Activated CD4-positive, alpha-beta T cell treated with anti-CD3 and anti-CD28 coated beads, Interleukin-2, amount 10 ng/mL, durations not matched to agents 7 days and 5 days (primary cell): ENCODE data around the gene RAD51B. TPM values are rescaled to one million over a fixed set of nuclear protein-coding genes. Genes with fewer than 3 reads are reported as not detected.

Source experiments
- CTCF ChIA-PET: fragments of 350-600 bp; sonication (Branson Sonifier 250); formaldehyde crosslinking; loops from one replicate; lab custom pipeline; 2021; ENCODE audit warnings: antibody characterized with exemption; lab: Charles Lee
- POLR2A ChIA-PET: fragments of 350-600 bp; sonication (Branson Sonifier 250); formaldehyde crosslinking; loops from one replicate; lab custom pipeline; 2021; ENCODE audit warnings: antibody characterized with exemption; lab: Charles Lee
- DNase-seq: peaks from one replicate; pipeline ENCODE4 v3.0.0-alpha.2; 2020
- H3K27ac Mint-ChIP-seq: one replicate; pipeline ENCODE4 v1.8.0; 2021; ENCODE audit warnings: mild to moderate bottlenecking, moderate library complexity, mixed read lengths
- H3K27me3 Mint-ChIP-seq: one replicate; pipeline ENCODE4 v1.8.0; 2021; ENCODE audit warnings: mixed read lengths
- H3K36me3 Mint-ChIP-seq: one replicate; pipeline ENCODE4 v1.8.0; 2021; ENCODE audit warnings: low read depth, mixed read lengths
- H3K4me1 Mint-ChIP-seq: one replicate; pipeline ENCODE4 v1.8.0; 2021; ENCODE audit warnings: mixed read lengths
- H3K4me3 Mint-ChIP-seq: one replicate; pipeline ENCODE4 v1.8.0; 2021; ENCODE audit warnings: mild to moderate bottlenecking, moderate library complexity, mixed read lengths
- H3K9me3 Mint-ChIP-seq: one replicate; pipeline ENCODE4 v1.8.0; 2021; ENCODE audit warnings: mixed read lengths
- total RNA-seq, 2 experiments: library from RNA; stranded (reverse); gene quantifications; one replicate each; pipeline ENCODE4 v1.2.3, GENCODE V29; 2021

RAD51B gene
- total RNA-seq, 2 experiments from 2014 or later = 20.6 to 30.3 TPM

GRCh38 chr14:68395604-68396003 lies 576.0 kb downstream of the RAD51B start:
- ChIA-PET CTCF (no interaction called here), POLR2A (no interaction called here)
- no peaks in the 10 kb centered on the region for H3K9me3 Mint-ChIP-seq
- no peaks in the 10 kb centered on the region for H3K27me3 Mint-ChIP-seq
- H3K27ac Mint-ChIP-seq = no peak overlapping the region
- H3K4me3 Mint-ChIP-seq = no peak overlapping the region
- H3K36me3 Mint-ChIP-seq = no peaks in the 10 kb centered on the region
- no peaks in the 10 kb centered on the region for H3K4me1 Mint-ChIP-seq
- DNase-seq = no peak

GRCh38 chr14:68396461-68396860 lies 576.9 kb downstream of the RAD51B start:
- ChIA-PET POLR2A (no interaction called here), CTCF (no interaction called here)
- Mint-ChIP-seq H3K27me3 (no peaks in the 10 kb centered on the region), H3K27ac (no peak overlapping the region), H3K4me1 (no peaks in the 10 kb centered on the region), H3K4me3 (no peak overlapping the region), H3K9me3 (no peaks in the 10 kb centered on the region), H3K36me3 (no peaks in the 10 kb centered on the region)
- no peak for DNase-seq

DNA sequence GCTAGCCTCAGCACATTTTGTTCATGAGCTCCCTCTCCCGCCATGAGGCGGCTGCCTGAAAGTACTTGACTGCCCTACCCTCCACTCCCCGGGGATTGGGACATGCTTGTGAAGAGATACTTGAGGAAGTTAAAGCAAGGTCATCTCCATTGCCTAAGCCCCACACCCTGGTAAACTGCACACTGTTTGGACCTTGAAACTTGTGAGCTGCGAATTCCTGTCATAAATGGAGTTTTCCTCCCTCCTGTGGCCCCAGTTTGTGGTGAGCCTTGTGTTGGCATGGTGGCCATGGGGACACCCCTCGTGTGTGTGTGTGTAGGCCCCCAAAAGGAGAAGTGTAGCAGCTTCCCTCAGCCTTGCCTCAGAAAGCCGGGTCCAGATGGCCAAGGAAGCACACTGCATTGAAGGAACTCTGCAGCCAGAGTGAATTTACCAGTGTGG lies 577.8 kb downstream of the RAD51B start:
- Mint-ChIP-seq H3K9me3 (no peaks in the 10 kb centered on the region), H3K27me3 (no peaks in the 10 kb centered on the region), H3K4me1 (no peaks in the 10 kb centered on the region), H3K27ac (no peak overlapping the region), H3K4me3 (no peak overlapping the region), H3K36me3 (no peaks in the 10 kb centered on the region)
- no peak for DNase-seq
- ChIA-PET POLR2A (no interaction called here), CTCF (no interaction called here)

GRCh38 chr14:68397822-68398221 lies 578.2 kb downstream of the RAD51B start:
- ChIA-PET POLR2A (no interaction called here), CTCF (no interaction called here)
- no peak for DNase-seq
- Mint-ChIP-seq H3K27me3 (no peaks in the 10 kb centered on the region), H3K4me1 (no peaks in the 10 kb centered on the region), H3K4me3 (no peak overlapping the region), H3K27ac (no peak overlapping the region), H3K9me3 (no peaks in the 10 kb centered on the region), H3K36me3 (no peaks in the 10 kb centered on the region)

DNA sequence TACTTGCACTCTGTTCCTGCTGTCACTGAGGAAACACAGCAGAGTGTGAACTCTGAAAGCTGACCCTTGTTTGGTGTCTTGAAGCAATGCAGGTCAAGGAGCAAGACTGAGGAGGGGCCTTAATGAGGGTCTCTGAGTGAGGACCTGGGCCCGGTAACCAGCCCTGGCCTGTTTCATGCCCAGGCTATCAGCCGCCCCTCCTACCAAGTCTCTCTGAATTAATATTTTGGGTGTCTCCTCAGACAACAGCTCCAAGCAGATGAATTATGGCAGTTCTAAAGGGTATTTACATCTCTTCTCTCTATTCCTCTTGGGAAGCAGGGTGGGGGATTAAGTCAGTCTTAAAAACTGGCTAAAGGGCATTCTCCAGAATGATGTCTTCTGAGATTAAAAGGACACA lies 578.8 kb downstream of the RAD51B start:
- H3K36me3 Mint-ChIP-seq = no peaks in the 10 kb centered on the region
- no peak overlapping the region for H3K27ac Mint-ChIP-seq
- no peak for DNase-seq
- no peaks in the 10 kb centered on the region for H3K4me1 Mint-ChIP-seq
- H3K27me3 Mint-ChIP-seq = no peaks in the 10 kb centered on the region
- no peak overlapping the region for H3K4me3 Mint-ChIP-seq
- no peaks in the 10 kb centered on the region for H3K9me3 Mint-ChIP-seq
- ChIA-PET CTCF (no interaction called here), POLR2A (no interaction called here)

DNA sequence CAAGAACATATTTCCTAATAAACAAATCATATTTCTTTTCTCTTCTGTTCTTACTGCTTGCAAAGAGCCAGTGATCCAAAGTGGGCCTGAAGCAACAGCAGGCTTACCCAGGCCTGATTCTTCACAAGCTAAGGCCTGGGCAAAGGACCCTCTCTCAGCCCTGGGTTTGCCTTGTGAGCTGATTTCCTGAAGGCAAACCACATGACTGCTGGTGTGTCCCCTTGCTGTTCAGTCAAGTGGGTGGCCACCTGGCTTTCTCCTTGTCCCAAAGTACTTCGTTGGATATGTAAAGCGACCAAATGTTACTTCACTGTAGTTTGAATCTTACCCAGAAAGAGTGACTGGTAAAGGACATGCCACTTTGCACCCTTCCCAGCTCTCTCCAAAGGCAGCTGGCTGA lies 580.4 kb downstream of the RAD51B start:
- DNase-seq = no peak
- Mint-ChIP-seq H3K27me3 (no peaks in the 10 kb centered on the region), H3K9me3 (no peaks in the 10 kb centered on the region), H3K4me3 (no peak overlapping the region), H3K36me3 (peaks cover 2% of the 10 kb centered on the region), H3K4me1 (peaks cover 11% of the 10 kb centered on the region), H3K27ac (no peak overlapping the region)
- POLR2A ChIA-PET = no interaction called here
- CTCF ChIA-PET = interaction anchor here (1.1 kb wide), 1 partner anchor 9 kb away, joined by 3 read pairs; no protein-coding TSS in a partner anchor

- DNase-seq = no peak
- Mint-ChIP-seq H3K36me3 (peaks cover 2% of the 10 kb centered on the region), H3K4me3 (no peak overlapping the region), H3K4me1 (peaks cover 11% of the 10 kb centered on the region), H3K27ac (no peak overlapping the region), H3K9me3 (no peaks in the 10 kb centered on the region), H3K27me3 (no peaks in the 10 kb centered on the region)
- ChIA-PET CTCF (interaction anchor here (0.8 to 1.1 kb wide), 2 partner anchors 8 to 12 kb away, joined by 3 read pairs; no protein-coding TSS in a partner anchor), POLR2A (interaction anchor here (0.6 kb wide), 1 partner anchor 1592 kb away, joined by 3 read pairs; no protein-coding TSS in a partner anchor)
Observed at GRCh38 chr14:68401317-68401716, 581.7 kb downstream of the RAD51B start.

- CTCF ChIA-PET = interaction anchor here (0.6 to 1.3 kb wide), 3 partner anchors 13 to 388 kb away, joined by 3 read pairs; no protein-coding TSS in a partner anchor
- no peak for DNase-seq
- Mint-ChIP-seq H3K9me3 (no peaks in the 10 kb centered on the region), H3K4me1 (peaks cover 11% of the 10 kb centered on the region), H3K36me3 (peaks cover 2% of the 10 kb centered on the region), H3K4me3 (no peak overlapping the region), H3K27ac (no peak overlapping the region), H3K27me3 (no peaks in the 10 kb centered on the region)
- POLR2A ChIA-PET = no interaction called here
Observed at GRCh38 chr14:68401855-68402254, 582.3 kb downstream of the RAD51B start.

- H3K27me3 Mint-ChIP-seq = no peaks in the 10 kb centered on the region
- POLR2A ChIA-PET = no interaction called here
- DNase-seq = no peak
- no peak overlapping the region for H3K27ac Mint-ChIP-seq
- CTCF ChIA-PET = interaction anchor here (1.3 kb wide), 1 partner anchor 387 kb away, joined by 3 read pairs; no protein-coding TSS in a partner anchor
- peaks cover 2% of the 10 kb centered on the region for H3K36me3 Mint-ChIP-seq
- peaks cover 12% of the 10 kb centered on the region for H3K4me1 Mint-ChIP-seq
- no peak overlapping the region for H3K4me3 Mint-ChIP-seq
- no peaks in the 10 kb centered on the region for H3K9me3 Mint-ChIP-seq
Observed at GRCh38 chr14:68402525-68403101, 583.0 kb downstream of the RAD51B start.

- H3K9me3 Mint-ChIP-seq = no peaks in the 10 kb centered on the region
- H3K27ac Mint-ChIP-seq = no peak overlapping the region
- ChIA-PET POLR2A (no interaction called here), CTCF (interaction anchor here (1.3 kb wide), 1 partner anchor 26 kb away, joined by 3 read pairs; no protein-coding TSS in a partner anchor)
- peaks cover 2% of the 10 kb centered on the region for H3K36me3 Mint-ChIP-seq
- H3K4me1 Mint-ChIP-seq = peaks cover 18% of the 10 kb centered on the region
- DNase-seq = no peak
- no peak overlapping the region for H3K4me3 Mint-ChIP-seq
- no peaks in the 10 kb centered on the region for H3K27me3 Mint-ChIP-seq
Observed at GRCh38 chr14:68403191-68404145, 583.9 kb downstream of the RAD51B start.

DNA sequence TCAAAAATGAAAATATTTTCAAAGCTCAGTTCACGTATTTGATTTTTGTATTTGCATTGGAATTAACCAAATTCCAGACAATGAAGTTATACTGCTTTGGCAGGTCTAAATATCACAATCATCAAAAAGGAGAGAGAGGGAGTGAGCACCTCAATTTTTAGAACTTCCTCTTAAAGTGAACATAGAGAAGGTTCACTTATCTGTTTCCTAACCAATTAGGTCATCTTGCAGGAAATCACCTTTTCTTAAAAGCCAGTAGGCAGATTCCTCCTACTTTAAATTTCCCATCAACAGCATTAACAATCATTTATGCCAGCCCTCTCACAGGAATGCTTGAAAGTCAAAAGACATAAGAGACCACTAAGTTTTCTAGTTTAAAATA lies 584.6 kb downstream of the RAD51B start:
- CTCF ChIA-PET = interaction anchor here (1.3 kb wide), 1 partner anchor 27 kb away, joined by 3 read pairs; no protein-coding TSS in a partner anchor
- POLR2A ChIA-PET = no interaction called here
- no peak for DNase-seq
- Mint-ChIP-seq H3K27ac (no peak overlapping the region), H3K27me3 (no peaks in the 10 kb centered on the region), H3K4me1 (peaks cover 22% of the 10 kb centered on the region), H3K9me3 (no peaks in the 10 kb centered on the region), H3K36me3 (peaks cover 2% of the 10 kb centered on the region), H3K4me3 (no peak overlapping the region)

DNA sequence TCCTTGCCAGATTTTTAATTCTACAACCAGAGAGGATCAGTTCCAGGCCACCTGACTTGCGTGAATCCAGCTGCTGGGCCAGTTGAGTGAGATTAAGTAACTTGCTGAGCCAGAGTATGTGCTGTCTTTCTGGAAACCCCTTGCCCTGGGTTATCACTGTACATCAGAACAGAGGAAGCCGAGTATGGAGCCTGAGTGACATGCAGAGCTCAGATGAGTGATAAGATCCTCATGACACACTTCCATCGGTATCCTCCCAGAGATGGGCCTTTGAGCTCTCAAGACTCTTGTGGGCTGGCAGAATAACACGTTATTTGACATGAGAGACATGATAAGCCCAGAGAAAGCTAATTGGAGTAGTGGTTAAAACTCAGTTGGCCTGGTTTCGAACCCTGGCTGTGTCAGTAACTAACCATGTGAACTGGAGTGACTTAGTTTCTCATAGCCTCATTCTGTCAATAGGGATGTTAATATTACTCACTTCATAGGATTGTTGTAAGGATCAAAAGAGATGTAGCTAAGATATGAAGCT lies 585.1 kb downstream of the RAD51B start:
- Mint-ChIP-seq H3K27me3 (no peaks in the 10 kb centered on the region), H3K4me3 (no peak overlapping the region), H3K27ac (no peak overlapping the region), H3K4me1 (peaks cover 26% of the 10 kb centered on the region), H3K36me3 (peaks cover 2% of the 10 kb centered on the region), H3K9me3 (no peaks in the 10 kb centered on the region)
- DNase-seq = no peak
- ChIA-PET CTCF (interaction anchor here (0.9 to 1.3 kb wide), 2 partner anchors 15 to 27 kb away, joined by 3 read pairs; no protein-coding TSS in a partner anchor), POLR2A (no interaction called here)
